ENCODE measurements around the gene PIEZO2. TPM values are rescaled to one million over a fixed set of nuclear protein-coding genes. Genes with fewer than 3 reads are reported as not detected.

PIEZO2 gene
- total RNA-seq, 1 experiment from 2014 or later = 5.5 TPM

- no peaks in the 10 kb centered on the region for H3K9me3 ChIP-seq (replicated peaks)
- no peaks in the 10 kb centered on the region for H3K36me3 ChIP-seq
- no peak for DNase-seq (ENCODE audit: low read depth in 1 of 2, low spot score in 2 of 2)
- no peak overlapping the region for H3K4me3 ChIP-seq
- H3K27ac ChIP-seq = no peak overlapping the region
- peaks cover 24% of the 10 kb centered on the region for H3K4me1 ChIP-seq (replicated peaks)
- no peaks in the 10 kb centered on the region for H3K27me3 ChIP-seq (replicated peaks)
These were observed 140.9 kb downstream of the PIEZO2 start for GRCh38 chr18:11008505-11008904.

GRCh38 chr18:11005528-11005927, 143.8 kb downstream of the PIEZO2 start:
- Histone ChIP-seq H3K36me3 (no peaks in the 10 kb centered on the region), H3K9me3 (replicated peaks) (no peaks in the 10 kb centered on the region), H3K4me3 (no peak overlapping the region), H3K27ac (peak overlapping the region; percentile 58), H3K4me1 (replicated peaks) (peaks cover 31% of the 10 kb centered on the region), H3K27me3 (replicated peaks) (no peaks in the 10 kb centered on the region)
- DNase-seq (ENCODE audit: low read depth in 1 of 2, low spot score in 2 of 2) = peak; percentile 87 to 92

GRCh38 chr18:11004951-11005350, 144.4 kb downstream of the PIEZO2 start:
- H3K4me1 ChIP-seq (replicated peaks) = peaks cover 31% of the 10 kb centered on the region
- H3K36me3 ChIP-seq = no peaks in the 10 kb centered on the region
- no peaks in the 10 kb centered on the region for H3K9me3 ChIP-seq (replicated peaks)
- H3K27ac ChIP-seq = peak overlapping the region; percentile 58
- H3K27me3 ChIP-seq (replicated peaks) = no peaks in the 10 kb centered on the region
- DNase-seq (ENCODE audit: low read depth in 1 of 2, low spot score in 2 of 2) = no peak
- no peak overlapping the region for H3K4me3 ChIP-seq

GRCh38 chr18:11004294-11004693, 145.1 kb downstream of the PIEZO2 start:
- H3K4me3 ChIP-seq = no peak overlapping the region
- H3K27ac ChIP-seq = peak overlapping the region; percentile 58
- H3K4me1 ChIP-seq (replicated peaks) = peaks cover 31% of the 10 kb centered on the region
- H3K27me3 ChIP-seq (replicated peaks) = no peaks in the 10 kb centered on the region
- DNase-seq (ENCODE audit: low read depth in 1 of 2, low spot score in 2 of 2) = peak in 1 of 2 experiments; percentile 42
- no peaks in the 10 kb centered on the region for H3K9me3 ChIP-seq (replicated peaks)
- no peaks in the 10 kb centered on the region for H3K36me3 ChIP-seq

GRCh38 chr18:11002796-11003195, 146.6 kb downstream of the PIEZO2 start:
- DNase-seq (ENCODE audit: low read depth in 1 of 2, low spot score in 2 of 2) = no peak
- Histone ChIP-seq H3K27ac (no peak overlapping the region), H3K9me3 (replicated peaks) (no peaks in the 10 kb centered on the region), H3K27me3 (replicated peaks) (no peaks in the 10 kb centered on the region), H3K4me1 (replicated peaks) (peaks cover 31% of the 10 kb centered on the region), H3K36me3 (no peaks in the 10 kb centered on the region), H3K4me3 (no peak overlapping the region)

GRCh38 chr18:11002277-11002676, 147.1 kb downstream of the PIEZO2 start:
- Histone ChIP-seq H3K4me1 (replicated peaks) (peaks cover 31% of the 10 kb centered on the region), H3K4me3 (no peak overlapping the region), H3K9me3 (replicated peaks) (no peaks in the 10 kb centered on the region), H3K27ac (no peak overlapping the region), H3K36me3 (no peaks in the 10 kb centered on the region), H3K27me3 (replicated peaks) (no peaks in the 10 kb centered on the region)
- no peak for DNase-seq (ENCODE audit: low read depth in 1 of 2, low spot score in 2 of 2)

GRCh38 chr18:11000071-11000470, 149.3 kb downstream of the PIEZO2 start:
- H3K9me3 ChIP-seq (replicated peaks) = no peaks in the 10 kb centered on the region
- DNase-seq (ENCODE audit: low read depth in 1 of 2, low spot score in 2 of 2) = no peak
- no peaks in the 10 kb centered on the region for H3K36me3 ChIP-seq
- H3K27me3 ChIP-seq (replicated peaks) = no peaks in the 10 kb centered on the region
- H3K27ac ChIP-seq = no peak overlapping the region
- H3K4me3 ChIP-seq = no peak overlapping the region
- H3K4me1 ChIP-seq (replicated peaks) = peaks cover 21% of the 10 kb centered on the region

GRCh38 chr18:10997885-10998284, 151.5 kb downstream of the PIEZO2 start:
- Histone ChIP-seq H3K27ac (no peak overlapping the region), H3K27me3 (replicated peaks) (no peaks in the 10 kb centered on the region), H3K36me3 (no peaks in the 10 kb centered on the region), H3K4me3 (no peak overlapping the region), H3K4me1 (replicated peaks) (peaks cover 3% of the 10 kb centered on the region; the same call in 1 of the 2 replicates), H3K9me3 (replicated peaks) (no peaks in the 10 kb centered on the region)
- no peak for DNase-seq (ENCODE audit: low read depth in 1 of 2, low spot score in 2 of 2)

- Histone ChIP-seq H3K4me1 (replicated peaks) (no peaks in the 10 kb centered on the region), H3K36me3 (no peaks in the 10 kb centered on the region), H3K9me3 (replicated peaks) (no peaks in the 10 kb centered on the region), H3K27me3 (replicated peaks) (no peaks in the 10 kb centered on the region), H3K27ac (no peak overlapping the region), H3K4me3 (no peak overlapping the region)
- DNase-seq (ENCODE audit: low read depth in 1 of 2, low spot score in 2 of 2) = no peak
These were observed 153.8 kb downstream of the PIEZO2 start for GRCh38 chr18:10995550-10995949.

GRCh38 chr18:10989486-10989885, 159.9 kb downstream of the PIEZO2 start:
- H3K4me3 ChIP-seq = no peak overlapping the region
- H3K4me1 ChIP-seq (replicated peaks) = no peaks in the 10 kb centered on the region
- H3K9me3 ChIP-seq (replicated peaks) = peaks cover 2% of the 10 kb centered on the region; the same call in 1 of the 2 replicates
- H3K27me3 ChIP-seq (replicated peaks) = no peaks in the 10 kb centered on the region
- no peak overlapping the region for H3K27ac ChIP-seq
- no peaks in the 10 kb centered on the region for H3K36me3 ChIP-seq
- no peak for DNase-seq (ENCODE audit: low read depth in 1 of 2, low spot score in 2 of 2)

GRCh38 chr18:10985689-10986088, 163.7 kb downstream of the PIEZO2 start:
- no peaks in the 10 kb centered on the region for H3K36me3 ChIP-seq
- H3K27me3 ChIP-seq (replicated peaks) = no peaks in the 10 kb centered on the region

GRCh38 chr18:10979411-10979810, 170.0 kb downstream of the PIEZO2 start:
- DNase-seq (ENCODE audit: low read depth in 1 of 2, low spot score in 2 of 2) = no peak
- Histone ChIP-seq H3K9me3 (replicated peaks) (no peaks in the 10 kb centered on the region), H3K4me1 (replicated peaks) (no peaks in the 10 kb centered on the region)

More at GRCh38 chr18:10985689-10986088, 163.7 kb downstream of the PIEZO2 start:
- no peak overlapping the region for H3K4me3 ChIP-seq
- no peak overlapping the region for H3K27ac ChIP-seq
- H3K9me3 ChIP-seq (replicated peaks) = peaks cover 2% of the 10 kb centered on the region; the same call in 1 of the 2 replicates
- H3K4me1 ChIP-seq (replicated peaks) = no peaks in the 10 kb centered on the region
- DNase-seq (ENCODE audit: low read depth in 1 of 2, low spot score in 2 of 2) = no peak

GRCh38 chr18:10977042-10977441, 172.3 kb downstream of the PIEZO2 start:
- H3K4me3 ChIP-seq = no peak overlapping the region
- no peak overlapping the region for H3K27ac ChIP-seq
- no peaks in the 10 kb centered on the region for H3K9me3 ChIP-seq (replicated peaks)
- no peaks in the 10 kb centered on the region for H3K27me3 ChIP-seq (replicated peaks)
- no peaks in the 10 kb centered on the region for H3K36me3 ChIP-seq
- no peak for DNase-seq (ENCODE audit: low read depth in 1 of 2, low spot score in 2 of 2)
- no peaks in the 10 kb centered on the region for H3K4me1 ChIP-seq (replicated peaks)

More at GRCh38 chr18:10979411-10979810, 170.0 kb downstream of the PIEZO2 start:
- H3K36me3 ChIP-seq = no peaks in the 10 kb centered on the region
- H3K4me3 ChIP-seq = no peak overlapping the region
- H3K27me3 ChIP-seq (replicated peaks) = no peaks in the 10 kb centered on the region
- no peak overlapping the region for H3K27ac ChIP-seq

GRCh38 chr18:10973567-10974203, 175.7 kb downstream of the PIEZO2 start:
- Histone ChIP-seq H3K9me3 (replicated peaks) (no peaks in the 10 kb centered on the region), H3K27ac (no peak overlapping the region), H3K4me1 (replicated peaks) (no peaks in the 10 kb centered on the region), H3K36me3 (no peaks in the 10 kb centered on the region), H3K27me3 (replicated peaks) (no peaks in the 10 kb centered on the region), H3K4me3 (no peak overlapping the region)
- DNase-seq (ENCODE audit: low read depth in 1 of 2, low spot score in 2 of 2) = no peak

- Histone ChIP-seq H3K27me3 (replicated peaks) (no peaks in the 10 kb centered on the region), H3K4me1 (replicated peaks) (no peaks in the 10 kb centered on the region), H3K36me3 (no peaks in the 10 kb centered on the region), H3K4me3 (no peak overlapping the region), H3K9me3 (replicated peaks) (no peaks in the 10 kb centered on the region), H3K27ac (no peak overlapping the region)
- no peak for DNase-seq (ENCODE audit: low read depth in 1 of 2, low spot score in 2 of 2)
These were observed 177.7 kb downstream of the PIEZO2 start for GRCh38 chr18:10971717-10972116.
